DND-41 (cell line): ENCODE data around the gene IGSF6.

ENCODE experiments used
- ATAC-seq: fragments of 200-7000 bp; cut with Tn5 transposase; 3 replicates; pipeline ENCODE4 v1.9.1; 2021; ENCODE audit warnings: low read depth; ENCODE audit not compliant: insufficient read depth
- DNase-seq: peaks from one replicate; pipeline ENCODE4 v3.0.0-alpha.2; 2020
- H2AFZ ChIP-seq: 2 replicates; pipeline ENCODE4 v1.6.0; 2012; ENCODE audit warnings: low read depth, low read length
- H3K27ac ChIP-seq: 2 replicates; pipeline ENCODE4 v1.5.1; 2012; ENCODE audit warnings: low read length, inconsistent platforms
- H3K27me3 ChIP-seq: fragments of 200-600 bp; sonication (generic); 2 replicates; pipeline ENCODE4 v1.6.0; 2012; ENCODE audit warnings: low read length, mild to moderate bottlenecking, inconsistent platforms; ENCODE audit not compliant: insufficient read depth, poor library complexity
- H3K36me3 ChIP-seq: 2 replicates; pipeline ENCODE4 v1.5.1; 2012; ENCODE audit warnings: low read length, inconsistent platforms; ENCODE audit not compliant: insufficient read depth
- H3K4me1 ChIP-seq: 2 replicates; pipeline ENCODE4 v1.5.1; 2012; ENCODE audit warnings: mild to moderate bottlenecking, low read length; ENCODE audit not compliant: insufficient read depth
- H3K4me2 ChIP-seq: 2 replicates; pipeline ENCODE4 v1.6.0; 2012; ENCODE audit warnings: mild to moderate bottlenecking, moderate library complexity, low read length, inconsistent platforms; ENCODE audit not compliant: insufficient read depth
- H3K4me3 ChIP-seq, 2 experiments: fragments of 200-600 bp in 1 of 2; shearing (Covaris generic) in 1 of 2; 2 replicates each; pipeline ENCODE4 v1.5.1; 2012 to 2016; ENCODE audit warnings: inconsistent platforms in 2 of 2, low read length in 2 of 2, mild to moderate bottlenecking in 2 of 2, low read depth in 1 of 2, moderate library complexity in 1 of 2
- H3K79me2 ChIP-seq: 2 replicates; pipeline ENCODE4 v1.6.0; 2012; ENCODE audit warnings: low read length, inconsistent platforms; ENCODE audit not compliant: insufficient read depth
- H3K9ac ChIP-seq: 2 replicates; pipeline ENCODE4 v1.6.0; 2012; ENCODE audit warnings: low read depth, mild to moderate bottlenecking, inconsistent platforms, low read length, moderate library complexity
- H3K9me3 ChIP-seq: 2 replicates; pipeline ENCODE4 v1.5.1; 2012; ENCODE audit warnings: low read length, moderate library complexity, mild to moderate bottlenecking, inconsistent platforms; ENCODE audit not compliant: insufficient read depth, severe bottlenecking
- H4K20me1 ChIP-seq: 2 replicates; pipeline ENCODE4 v1.6.0; 2012; ENCODE audit warnings: low read length; ENCODE audit not compliant: insufficient read depth
- EZH2 ChIP-seq: IDR thresholded peaks from 3 replicates; pipeline ENCODE4 v1.6.1; 2012; ENCODE audit warnings: borderline replicate concordance, low read depth, mild to moderate bottlenecking, moderate library complexity, low read length, inconsistent platforms; ENCODE audit not compliant: severe bottlenecking
- TF ChIP-seq, protein P1 (sequence below): IDR thresholded peaks from 2 replicates; pipeline ENCODE4 v1.5.1; 2012; ENCODE audit warnings: borderline replicate concordance, low read length, moderate library complexity, mild to moderate bottlenecking; ENCODE audit not compliant: poor library complexity, severe bottlenecking; ENCODE audit errors: extremely low read depth

IGSF6 gene

DNA sequence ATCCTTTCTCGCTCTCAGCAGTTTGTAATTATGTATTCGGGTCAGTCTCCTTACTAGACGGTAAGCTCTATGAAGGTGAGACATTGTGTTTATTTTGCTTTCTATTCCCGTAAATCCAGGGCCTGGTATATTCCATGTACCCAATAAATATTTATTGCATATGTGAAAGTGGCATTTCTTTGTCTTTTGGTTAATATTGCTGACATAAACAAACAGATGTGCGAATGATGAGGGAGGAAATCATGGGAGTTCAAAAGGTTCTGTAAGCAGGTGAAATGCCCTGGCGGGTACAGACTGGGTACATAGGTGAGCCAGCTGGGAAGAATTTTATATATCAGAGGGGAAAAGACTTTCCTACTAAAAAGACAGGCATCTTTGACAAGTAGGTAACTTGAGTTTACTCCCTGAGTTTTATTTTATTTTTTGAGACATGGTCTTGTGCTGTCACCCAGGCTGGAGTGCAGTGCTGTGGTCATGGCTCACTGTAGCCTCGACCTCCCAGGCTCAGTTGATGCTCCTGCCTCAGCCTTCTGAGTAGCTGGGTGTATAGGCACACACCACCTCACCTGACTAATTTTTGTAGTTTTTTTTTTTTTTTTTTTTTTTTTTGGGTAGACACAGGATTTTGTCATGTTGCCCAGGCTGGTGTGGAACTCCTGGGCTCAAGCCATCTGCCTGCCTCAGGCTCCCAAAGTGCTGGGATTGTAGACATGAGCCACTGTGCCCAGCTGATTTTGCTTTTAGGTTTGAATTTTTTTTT is 58.7 kb downstream of the IGSF6 start:
- no peak overlapping the region for H3K27ac ChIP-seq

DNA sequence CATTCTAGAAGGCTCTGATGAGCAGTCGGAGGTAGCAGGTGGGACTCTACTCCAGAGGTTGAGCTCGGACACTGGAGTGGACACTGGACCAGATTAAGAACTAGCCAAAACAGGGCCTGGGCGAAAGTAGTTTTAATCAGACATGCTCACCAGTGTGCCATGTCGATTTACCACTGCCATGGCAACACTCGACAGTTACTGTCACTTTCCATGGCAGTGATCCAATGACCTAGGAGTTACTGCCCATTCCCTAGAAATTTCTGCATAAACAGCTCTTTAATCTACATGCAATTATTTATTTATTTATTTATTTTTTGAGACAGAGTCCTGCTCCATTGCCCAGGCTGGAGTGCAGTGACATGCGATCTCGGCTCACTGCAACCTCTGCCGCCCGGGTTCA is 60.2 kb downstream of the IGSF6 start:
- H4K20me1 ChIP-seq = no peaks in the 10 kb centered on the region
- no peaks in the 10 kb centered on the region for H3K36me3 ChIP-seq
- no peak for ATAC-seq
- H3K9ac ChIP-seq = no peak overlapping the region
- H3K27ac ChIP-seq = no peak overlapping the region
- no peak overlapping the region for H3K4me3 ChIP-seq
- H2AFZ ChIP-seq = no peak overlapping the region
- TF ChIP-seq EZH2 = no peak
- TF ChIP-seq, protein P1, sequence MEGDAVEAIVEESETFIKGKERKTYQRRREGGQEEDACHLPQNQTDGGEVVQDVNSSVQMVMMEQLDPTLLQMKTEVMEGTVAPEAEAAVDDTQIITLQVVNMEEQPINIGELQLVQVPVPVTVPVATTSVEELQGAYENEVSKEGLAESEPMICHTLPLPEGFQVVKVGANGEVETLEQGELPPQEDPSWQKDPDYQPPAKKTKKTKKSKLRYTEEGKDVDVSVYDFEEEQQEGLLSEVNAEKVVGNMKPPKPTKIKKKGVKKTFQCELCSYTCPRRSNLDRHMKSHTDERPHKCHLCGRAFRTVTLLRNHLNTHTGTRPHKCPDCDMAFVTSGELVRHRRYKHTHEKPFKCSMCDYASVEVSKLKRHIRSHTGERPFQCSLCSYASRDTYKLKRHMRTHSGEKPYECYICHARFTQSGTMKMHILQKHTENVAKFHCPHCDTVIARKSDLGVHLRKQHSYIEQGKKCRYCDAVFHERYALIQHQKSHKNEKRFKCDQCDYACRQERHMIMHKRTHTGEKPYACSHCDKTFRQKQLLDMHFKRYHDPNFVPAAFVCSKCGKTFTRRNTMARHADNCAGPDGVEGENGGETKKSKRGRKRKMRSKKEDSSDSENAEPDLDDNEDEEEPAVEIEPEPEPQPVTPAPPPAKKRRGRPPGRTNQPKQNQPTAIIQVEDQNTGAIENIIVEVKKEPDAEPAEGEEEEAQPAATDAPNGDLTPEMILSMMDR = no peak
- DNase-seq = no peak
- H3K9me3 ChIP-seq = no peaks in the 10 kb centered on the region
- H3K79me2 ChIP-seq = no peaks in the 10 kb centered on the region
- no peaks in the 10 kb centered on the region for H3K4me1 ChIP-seq
- H3K4me2 ChIP-seq = no peak overlapping the region
- H3K27me3 ChIP-seq = no peaks in the 10 kb centered on the region

More for the DNA sequence above, 58.7 kb downstream of the IGSF6 start:
- Histone ChIP-seq H3K36me3 (no peaks in the 10 kb centered on the region), H3K9me3 (no peaks in the 10 kb centered on the region), H3K4me2 (no peak overlapping the region), H3K4me1 (peaks cover 11% of the 10 kb centered on the region), H3K27me3 (no peaks in the 10 kb centered on the region), H3K9ac (no peak overlapping the region), H3K4me3 (no peak overlapping the region), H4K20me1 (no peaks in the 10 kb centered on the region), H2AFZ (no peak overlapping the region), H3K79me2 (no peaks in the 10 kb centered on the region)
- DNase-seq = no peak
- no peak for ATAC-seq
- TF ChIP-seq EZH2 = no peak
- TF ChIP-seq, protein P1 = no peak

DNA sequence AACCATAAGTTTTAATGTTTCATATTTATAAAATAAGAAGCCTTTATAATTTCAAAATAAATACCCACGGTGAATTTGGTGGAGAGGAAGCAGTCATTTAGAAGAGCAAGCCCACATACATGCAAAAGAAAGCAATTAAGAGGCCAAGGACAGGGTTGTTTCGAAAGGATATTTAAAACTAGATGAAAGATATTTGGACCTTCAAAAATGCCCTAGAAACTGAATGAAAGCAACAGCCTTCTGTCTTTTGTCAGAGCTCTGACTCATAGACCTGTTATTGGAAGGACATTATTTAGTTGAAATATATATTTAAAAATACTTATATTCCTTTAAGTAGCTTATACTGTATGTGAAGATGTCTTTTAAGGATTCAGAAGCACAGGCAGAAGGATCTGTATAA is 61.6 kb downstream of the IGSF6 start:
- H3K4me3 ChIP-seq = no peak overlapping the region
- no peak overlapping the region for H2AFZ ChIP-seq
- H3K27ac ChIP-seq = no peak overlapping the region
- no peaks in the 10 kb centered on the region for H3K4me1 ChIP-seq
- no peaks in the 10 kb centered on the region for H3K79me2 ChIP-seq
- no peaks in the 10 kb centered on the region for H4K20me1 ChIP-seq
- no peaks in the 10 kb centered on the region for H3K9me3 ChIP-seq
- ATAC-seq = no peak
- DNase-seq = no peak
- no peak overlapping the region for H3K4me2 ChIP-seq
- H3K27me3 ChIP-seq = no peaks in the 10 kb centered on the region
- no peak for TF ChIP-seq EZH2
- TF ChIP-seq, protein P1 = no peak
- H3K36me3 ChIP-seq = no peaks in the 10 kb centered on the region
- no peak overlapping the region for H3K9ac ChIP-seq
